NCI-H446 (cell line): ENCODE measurements around the gene ERBB4.

Source experiments
- DNase-seq, 2 experiments: peaks; one replicate each; lab custom pipeline; 2025; lab: John Stamatoyannopoulos, UW

Gene ERBB4

DNA sequence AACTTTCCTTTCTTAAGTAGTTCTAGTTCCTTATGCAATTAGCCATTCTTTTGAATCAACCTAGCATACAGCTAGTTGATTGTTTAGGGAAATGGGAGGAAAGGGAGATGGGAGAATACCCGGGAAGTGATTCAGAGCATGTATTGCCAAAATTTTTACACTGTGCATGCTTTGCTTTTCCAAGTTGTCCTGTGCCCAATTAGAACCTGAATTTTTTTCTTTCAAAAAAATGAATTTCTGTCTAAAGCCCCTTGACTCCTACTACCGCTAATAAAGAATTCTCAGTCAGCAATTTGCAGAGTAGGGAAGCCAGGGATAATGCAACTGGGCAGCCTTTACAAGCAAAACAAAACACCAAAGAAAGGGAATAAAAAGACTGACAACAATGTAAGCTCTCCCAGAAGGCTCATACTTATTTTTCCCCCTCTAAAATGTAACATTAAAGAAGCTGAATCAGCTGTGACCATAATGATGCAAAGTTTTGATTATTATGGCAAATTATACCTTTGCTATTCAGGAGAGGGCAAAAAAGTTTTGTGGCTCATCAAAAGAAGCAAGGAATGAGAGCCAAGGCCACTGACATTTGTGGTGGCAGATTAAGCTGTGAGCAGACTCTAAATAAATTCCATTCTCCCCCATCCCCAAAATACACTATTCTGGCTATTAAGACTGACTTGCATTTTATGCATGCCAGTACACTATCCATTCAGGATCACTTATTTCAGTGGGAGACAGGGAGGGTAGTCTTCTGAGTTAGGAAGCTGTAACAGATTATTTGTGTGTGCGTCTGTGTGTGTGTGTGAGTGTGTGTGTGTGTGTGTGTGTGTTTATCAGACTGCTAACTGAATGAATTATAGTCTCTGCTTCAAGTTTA lies 174.3 kb downstream of the ERBB4 start:
- DNase-seq: peak; percentile 74 to 77

DNA sequence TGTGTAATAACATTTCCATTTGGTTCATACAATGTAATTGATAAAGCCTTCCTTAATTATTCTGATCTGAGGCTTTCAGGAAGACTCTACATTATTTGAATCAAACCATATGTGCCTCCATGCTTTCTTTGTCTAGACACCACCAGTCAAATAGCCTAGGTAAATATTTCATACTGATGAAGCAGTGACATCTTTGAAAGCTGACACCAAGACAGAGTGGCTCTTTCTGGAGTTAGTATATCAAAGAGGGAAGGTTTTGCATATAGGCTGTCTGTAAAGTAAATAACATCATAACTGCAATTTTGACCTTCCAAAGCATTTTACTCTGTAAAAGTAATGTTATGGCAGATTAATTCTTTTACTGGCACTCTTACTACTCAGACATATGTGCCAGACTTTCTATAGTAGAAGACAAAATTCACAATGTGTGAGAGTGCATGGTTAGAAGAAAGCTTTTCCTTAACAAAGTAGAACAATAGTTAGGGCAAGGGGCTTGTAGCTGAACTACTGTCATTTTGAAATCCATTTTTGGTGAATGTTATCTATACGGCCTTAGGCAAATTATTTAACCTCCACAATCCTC lies 177.3 kb downstream of the ERBB4 start:
- peak; percentile 27 to 61 for DNase-seq

DNA sequence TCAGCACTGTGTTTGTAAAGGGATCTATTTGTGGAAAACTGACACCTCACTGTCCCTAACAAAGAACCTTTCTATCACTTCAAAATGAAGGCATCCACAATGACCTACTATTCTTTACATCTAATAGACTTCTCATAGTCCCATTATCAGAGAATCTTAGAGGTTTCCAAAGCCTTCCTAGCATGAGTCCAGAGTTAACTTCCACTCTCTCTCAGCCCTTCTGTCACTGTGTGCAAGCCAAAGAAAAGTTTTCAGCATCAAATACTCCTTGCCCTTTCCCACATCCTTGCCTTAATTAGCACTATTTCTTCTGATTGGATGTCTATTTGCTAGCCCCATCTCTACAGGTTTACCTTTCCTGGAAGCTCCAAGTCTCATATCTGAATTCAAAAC lies 178.5 kb downstream of the ERBB4 start:
- peak; percentile 66 to 79 for DNase-seq

DNA sequence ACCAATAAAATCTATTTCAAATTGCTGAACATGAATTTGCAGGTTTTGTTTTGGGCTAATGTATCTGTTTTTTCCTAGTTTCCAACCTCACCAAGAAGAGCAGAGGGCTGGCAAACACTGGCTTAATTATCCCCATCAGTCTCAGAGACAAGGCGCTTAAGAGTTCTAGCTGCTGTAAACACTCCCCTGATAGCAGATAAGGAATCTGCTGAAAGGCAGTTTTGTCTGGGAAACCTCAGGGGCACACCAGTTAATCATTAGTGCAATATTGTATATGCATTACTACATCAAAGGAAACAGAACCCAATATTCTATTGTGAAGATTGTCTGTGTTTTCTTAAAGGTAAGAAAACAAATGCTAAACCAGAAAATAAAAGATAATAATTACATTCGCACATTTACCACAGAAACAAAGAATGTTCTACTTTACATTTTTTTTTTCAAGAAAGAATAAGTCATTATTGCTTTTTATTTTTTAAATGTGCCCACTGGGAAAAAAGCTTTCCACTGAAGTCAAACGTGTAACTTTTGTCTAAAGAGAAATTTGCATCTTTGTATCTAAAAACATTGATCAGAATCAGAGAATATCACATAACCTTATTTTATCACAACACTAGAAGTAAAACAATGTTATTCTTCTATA lies 179.1 kb downstream of the ERBB4 start:
- peak in 1 of 2 experiments; percentile 40 for DNase-seq

DNA sequence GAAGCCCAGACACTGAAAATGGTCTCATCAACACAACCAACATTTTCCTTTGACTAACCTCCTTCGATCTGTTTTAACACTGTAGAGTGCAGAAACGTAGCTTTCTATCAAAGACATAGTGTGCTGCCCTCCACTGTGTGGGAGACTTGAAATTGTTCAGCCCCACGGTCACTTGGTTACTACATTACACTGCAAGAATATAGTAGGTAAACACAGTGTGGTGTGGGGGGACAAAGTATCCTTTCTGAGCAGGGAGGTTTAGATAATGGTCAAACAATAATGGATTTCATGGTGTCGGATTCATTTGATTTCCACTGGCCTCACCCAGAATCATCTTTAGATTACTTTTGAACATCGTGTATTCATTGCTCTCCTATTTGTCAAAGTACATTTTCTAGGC lies 181.0 kb downstream of the ERBB4 start:
- DNase-seq: peak; percentile 39 to 54

DNA sequence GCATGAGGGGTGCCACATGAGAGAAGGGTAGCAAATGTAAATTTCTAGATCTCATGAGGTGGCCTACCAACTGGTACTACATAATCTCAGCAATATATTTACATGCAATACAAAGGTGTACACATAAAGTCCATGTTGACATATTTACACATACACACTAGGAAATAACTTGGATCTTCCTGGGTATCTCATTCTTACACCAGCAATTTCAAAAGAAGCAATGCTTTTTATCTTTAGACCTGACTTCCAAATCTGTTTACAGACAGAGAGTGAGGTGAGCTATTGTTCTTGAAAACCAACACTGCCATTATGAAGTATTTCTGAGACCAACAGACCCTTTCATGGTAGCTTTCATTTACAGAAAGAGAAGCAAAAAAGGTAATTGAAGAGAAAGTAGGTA lies 184.2 kb downstream of the ERBB4 start:
- no peak for DNase-seq

DNA sequence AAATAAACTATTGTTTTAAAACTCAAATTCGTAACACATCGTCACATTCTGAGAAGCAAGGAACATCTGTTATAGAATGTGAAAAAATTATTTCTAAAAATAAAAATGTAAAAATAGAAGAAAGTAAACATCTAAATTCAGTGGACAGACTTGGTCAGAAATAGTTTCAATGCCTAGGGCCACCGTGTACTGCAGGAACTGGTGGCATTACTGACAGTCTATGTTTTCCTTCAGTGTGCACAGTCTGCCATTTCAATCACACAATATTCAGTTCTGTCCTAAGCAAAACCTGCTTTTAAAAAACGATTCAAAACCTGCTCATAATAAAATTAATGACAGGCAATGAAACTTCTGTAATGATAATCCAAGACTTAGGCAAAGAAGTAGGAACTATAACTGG lies 190.1 kb downstream of the ERBB4 start:
- DNase-seq: no peak

DNA sequence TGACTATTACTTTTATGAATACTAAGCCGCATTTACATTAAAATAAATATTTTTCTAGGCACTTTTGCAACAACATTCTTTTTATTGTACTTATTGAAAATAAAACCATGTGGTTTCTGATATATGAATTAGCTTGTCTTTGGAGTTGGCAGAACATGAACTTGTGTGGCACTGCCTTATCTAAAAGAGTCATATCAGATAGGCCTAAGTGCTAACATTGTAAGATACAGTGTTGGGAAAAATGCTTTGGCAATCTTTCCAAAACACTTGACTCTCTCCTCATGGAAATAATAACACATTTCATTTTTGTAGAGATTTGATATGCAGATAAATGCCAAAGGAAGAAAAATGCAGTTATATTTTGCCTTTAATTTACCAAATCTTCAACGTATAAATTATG lies 191.7 kb downstream of the ERBB4 start:
- DNase-seq: no peak

DNA sequence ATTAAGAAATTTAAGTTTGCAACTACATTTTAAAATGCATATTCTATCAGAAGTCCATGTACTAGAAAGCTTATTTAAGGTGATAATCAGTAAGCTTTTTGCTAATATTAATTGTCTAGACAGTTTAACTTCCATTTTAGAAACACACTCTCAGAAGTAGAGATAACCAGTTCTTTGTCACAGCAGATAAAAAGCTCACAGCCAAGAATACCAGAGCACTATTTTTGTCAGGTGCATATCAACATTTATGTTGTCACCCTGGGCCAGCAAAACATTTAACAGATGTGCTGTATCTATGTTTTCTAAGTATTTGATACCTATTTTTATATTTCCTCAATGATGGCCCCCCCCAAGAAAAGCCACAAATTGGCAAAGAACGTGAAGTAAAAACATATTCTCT lies 192.6 kb downstream of the ERBB4 start:
- DNase-seq: no peak

DNA sequence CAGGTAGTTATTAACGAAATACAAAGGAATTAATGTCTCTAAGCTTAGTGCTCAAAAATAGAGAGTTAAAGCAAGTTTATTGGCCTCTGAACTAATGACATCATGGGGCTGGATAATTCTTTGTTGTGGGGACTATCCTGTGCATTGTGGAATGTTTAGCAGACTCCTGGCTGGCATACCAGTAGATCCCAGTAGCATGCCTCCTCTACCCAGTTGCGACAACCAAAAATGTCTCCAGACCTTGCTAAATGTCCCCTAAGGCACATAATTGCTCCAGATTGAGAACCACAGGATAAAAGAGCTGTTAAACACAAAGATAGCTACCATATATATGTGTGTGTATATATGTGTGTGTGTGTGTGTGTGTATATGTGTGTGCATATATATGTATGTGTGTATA lies 194.5 kb downstream of the ERBB4 start:
- no peak for DNase-seq

DNA sequence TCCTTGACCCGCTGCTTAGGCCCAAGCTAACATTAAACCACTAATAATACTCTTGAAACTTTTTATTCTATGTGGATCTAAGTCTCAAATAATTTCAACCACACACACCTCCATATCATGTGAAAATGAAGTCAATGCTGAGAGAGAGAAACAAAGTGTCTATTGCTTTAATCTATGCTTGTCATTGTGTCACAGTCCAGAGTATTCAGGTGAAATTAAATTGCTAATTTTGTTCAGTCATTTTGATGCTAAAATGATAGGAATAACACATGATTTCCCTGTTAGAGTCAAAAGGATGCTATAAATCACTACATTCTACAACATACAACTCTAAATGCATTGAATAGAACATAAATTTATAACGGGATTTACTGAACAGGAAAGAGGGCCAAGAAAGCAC lies 195.4 kb downstream of the ERBB4 start:
- no peak for DNase-seq

DNA sequence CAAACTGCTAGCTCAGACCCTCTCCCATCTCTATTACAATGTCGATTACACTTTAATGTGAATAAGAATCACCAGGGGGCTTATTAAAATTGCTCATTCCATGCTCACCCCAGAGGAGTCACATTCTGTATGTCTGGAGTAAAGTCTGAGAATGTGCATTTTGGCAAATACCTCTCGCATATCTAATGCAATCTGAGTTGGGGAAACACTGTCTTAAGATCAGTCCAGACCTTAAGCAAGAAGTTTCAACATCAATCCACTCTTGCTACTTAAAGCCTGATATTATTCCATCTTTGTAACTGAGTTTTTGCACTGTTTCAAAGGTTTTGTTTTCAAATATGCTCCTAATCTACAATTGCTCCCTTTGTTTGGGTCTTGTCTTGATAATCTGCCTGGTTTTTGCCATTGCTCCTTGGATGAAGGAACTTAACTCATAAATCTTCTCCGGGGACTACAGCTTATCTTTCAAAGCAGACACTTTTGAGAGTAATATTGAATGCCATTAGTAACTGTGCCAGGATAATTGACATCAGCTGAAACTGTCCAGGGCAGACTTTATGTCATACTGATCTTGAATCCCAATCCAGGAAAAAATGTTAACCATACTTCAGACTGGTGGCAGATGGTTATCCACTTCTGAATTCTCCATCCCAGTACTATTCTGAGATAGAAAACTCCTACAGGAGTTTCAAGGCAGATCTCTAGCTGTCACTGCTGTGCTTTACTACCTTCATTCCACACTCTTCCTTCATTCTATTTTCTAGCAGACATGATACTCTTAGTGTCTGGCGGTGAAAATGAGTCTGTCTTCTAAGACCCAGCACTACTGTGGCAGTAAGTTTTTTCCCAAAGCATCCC lies 200.9 kb downstream of the ERBB4 start:
- peak in 1 of 2 experiments; percentile 27 for DNase-seq

DNA sequence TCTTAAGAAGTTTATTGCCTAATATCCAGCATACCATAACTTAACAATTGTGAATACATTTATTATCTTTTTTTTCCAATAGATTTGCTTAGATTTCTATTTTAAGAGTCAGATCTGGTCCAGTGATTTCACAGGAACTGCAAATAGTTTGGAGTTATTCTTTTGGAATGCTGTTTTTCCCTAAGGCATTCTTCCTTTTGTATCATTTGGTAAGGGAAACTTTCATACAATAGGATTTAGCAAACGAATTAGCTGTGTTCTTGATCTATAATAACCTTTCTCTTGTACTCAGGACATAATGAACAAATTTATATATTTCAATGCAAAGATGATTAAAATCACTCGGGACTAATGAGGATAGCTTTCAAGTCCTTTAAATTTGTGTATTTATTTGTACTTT lies 201.6 kb downstream of the ERBB4 start:
- no peak for DNase-seq

DNA sequence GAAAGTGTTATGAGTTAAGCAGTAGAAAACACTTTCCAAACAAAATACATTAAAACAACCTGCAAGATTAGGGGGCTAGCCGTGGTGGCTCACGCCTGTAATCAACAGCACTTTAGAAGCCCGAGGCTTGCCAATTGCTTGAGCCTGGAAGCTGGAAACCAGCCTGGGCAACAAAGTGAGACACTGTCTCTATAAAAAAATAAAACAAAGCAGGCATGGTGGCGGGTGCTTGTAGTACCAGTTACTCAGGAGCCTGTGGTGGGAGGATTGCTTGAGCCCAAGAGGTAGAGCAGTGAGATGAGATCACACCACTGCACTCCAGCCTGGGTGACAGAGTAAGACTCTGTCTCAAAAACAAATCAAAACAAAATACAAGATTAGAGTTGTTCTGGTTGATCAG lies 208.3 kb downstream of the ERBB4 start:
- peak; percentile 61 to 80 for DNase-seq

DNA sequence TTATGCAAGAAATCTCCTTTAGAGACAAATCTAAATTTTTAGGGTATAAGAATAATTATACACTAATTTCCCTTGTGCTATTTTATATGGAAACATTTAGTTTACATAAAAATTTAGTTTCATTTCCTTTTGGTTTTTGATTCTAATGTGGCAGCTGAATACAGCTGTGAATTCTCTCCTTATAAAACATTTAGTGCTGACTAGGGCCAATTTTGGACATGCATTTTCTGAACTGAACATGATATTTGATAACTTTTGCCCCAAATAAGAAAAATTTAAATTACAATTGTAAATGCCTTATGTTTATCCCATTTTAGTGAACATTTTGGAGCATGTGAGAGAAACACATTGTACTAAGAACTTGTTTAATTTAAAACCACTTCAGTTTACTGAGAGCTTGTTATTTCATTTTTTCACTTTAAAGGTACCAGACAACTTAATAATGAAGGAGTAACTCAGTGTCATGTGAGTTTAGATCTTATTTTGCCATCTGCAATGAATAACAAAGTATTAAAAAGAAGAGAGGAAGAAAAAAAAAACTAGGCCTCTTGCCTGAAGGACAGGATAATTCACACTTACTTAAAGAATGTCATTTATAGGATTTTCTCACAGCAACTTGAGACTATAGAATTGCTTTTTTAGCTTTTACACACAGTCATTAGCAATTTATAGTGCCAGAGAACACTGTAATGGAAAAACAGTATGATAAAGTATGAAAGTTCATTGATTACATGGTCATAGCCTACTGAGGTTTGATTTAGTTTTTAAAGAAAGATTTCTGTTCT lies 209.7 kb downstream of the ERBB4 start:
- no peak for DNase-seq

DNA sequence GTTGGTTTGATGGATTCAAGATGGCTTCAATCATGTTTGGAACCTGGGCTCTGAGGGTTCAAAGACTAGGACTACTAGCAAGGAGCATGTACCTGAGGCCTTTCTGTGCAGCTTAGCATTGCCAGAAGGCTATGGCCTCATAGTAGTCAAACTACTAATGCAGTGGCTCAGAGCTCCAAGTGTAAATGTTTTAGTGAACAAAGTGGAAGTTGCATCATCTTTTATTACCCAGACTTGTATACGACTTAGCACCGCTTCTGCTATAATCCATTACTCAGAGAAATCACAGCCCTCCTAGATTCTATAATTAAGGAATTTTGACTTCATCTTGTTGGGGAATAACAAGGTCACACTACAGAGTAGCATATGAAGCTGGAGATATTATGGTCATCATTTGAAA lies 210.5 kb downstream of the ERBB4 start:
- DNase-seq: no peak

DNA sequence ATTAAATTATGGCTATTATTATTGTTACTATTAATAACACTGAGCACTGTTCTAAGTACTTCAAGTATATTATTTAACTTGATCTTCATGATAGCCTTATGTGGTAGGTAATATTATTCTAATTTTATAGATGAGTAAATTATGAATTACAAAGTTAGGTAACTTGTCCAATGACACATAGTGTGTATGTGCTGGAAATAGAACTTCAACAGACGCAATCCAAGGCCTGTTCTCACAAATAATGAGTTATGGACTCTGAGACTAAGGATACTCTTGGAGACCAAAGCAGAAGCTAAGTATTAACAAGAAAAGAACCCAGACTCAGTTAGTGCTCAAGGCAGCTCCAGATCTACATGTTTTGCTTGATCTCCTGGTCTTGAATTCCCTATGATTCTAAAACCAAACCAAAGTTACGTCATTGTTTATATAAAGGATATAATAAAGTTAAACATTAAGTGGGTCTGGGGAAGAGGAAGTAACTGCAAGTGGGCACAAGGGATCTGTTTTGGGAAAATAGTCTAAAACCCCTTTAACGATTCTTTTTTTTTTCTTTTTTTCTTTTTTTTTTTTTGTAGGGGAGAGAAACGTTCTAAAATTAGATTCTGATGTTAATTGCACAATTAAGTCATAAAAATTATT lies 211.3 kb downstream of the ERBB4 start:
- DNase-seq: no peak

DNA sequence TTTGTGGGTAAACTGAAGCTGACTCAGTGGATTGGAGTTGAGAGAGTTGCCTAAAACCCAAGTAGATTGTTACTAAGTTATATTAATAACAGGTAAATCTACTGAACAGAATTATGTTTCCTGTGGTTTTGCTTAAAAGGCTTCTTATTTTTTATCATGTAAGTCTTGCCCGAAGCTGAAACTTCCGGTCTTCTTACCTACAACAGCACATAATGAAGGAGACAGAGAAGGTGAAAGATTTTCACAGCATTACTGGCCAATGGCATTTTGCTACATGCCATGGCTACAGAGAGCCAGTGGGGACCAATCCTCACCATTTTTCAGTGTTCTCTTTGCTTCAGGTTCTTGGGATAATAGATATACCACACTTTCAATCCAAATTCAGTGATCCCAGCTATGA lies 220.0 kb downstream of the ERBB4 start:
- DNase-seq: no peak

DNA sequence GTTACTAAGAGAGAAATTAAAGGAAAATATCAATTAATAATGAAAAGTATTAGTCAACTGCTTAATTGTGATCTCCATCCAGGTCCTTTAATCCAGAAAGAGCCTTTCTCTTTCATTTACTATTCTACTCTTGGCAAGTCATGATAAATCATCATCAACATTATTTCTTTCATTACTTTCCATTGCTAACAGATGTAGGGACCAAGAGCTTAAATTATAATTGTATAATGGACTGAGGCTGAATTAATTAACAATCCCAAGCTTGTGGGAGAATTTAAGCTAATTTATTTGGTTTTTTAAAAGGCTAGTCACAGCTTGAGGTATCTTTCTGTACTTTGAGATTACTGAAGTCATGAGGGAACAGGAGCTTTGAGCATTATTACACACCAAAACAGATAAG lies 223.9 kb downstream of the ERBB4 start:
- DNase-seq: no peak

DNA sequence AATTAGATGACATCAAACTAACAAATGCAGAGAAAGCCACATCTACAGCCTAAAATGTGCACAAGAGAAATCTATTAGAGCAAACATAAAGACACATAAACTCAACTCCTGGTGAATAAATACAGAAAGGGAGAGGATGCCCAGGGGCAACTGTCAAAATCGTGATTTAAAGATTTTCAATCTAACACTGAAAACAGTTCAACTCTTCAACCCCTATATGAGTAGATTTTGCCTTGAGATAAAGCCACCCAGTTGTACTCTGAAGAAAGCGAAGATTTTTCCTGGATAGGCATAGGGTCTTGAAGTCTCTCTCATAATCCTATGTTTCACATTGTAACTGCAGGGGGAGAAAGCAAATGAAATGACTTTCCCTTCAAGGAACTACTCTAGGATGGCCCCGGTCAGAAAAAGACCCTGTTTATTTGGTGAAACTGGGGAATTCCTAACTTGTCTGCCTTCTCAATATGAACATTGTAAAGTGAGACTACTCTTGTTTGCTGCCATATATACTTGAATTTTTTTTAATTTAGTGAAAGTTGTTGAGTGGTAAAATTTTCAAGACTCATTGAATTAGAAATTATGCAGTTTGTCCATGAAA lies 226.7 kb downstream of the ERBB4 start:
- DNase-seq: no peak

DNA sequence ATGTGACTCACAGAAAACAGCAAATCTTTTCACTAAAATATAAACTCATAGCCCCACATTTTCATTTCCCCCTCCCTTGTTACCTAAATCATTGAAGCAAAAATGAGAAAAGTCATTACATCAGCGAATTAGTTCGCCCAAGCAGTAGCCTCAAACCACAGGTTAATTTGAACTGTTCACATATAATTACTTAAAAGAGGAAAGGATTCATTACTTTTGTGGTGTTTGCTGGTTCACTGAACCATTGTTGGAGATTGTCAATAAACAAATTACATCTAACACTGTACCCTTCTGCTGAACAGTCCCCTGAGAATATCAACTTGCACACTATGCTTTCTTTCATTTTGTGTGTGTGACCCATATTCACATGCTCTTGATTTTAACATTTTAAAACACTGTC lies 238.7 kb downstream of the ERBB4 start:
- peak in 1 of 2 experiments; percentile 29 for DNase-seq
